ACC112 (cell line): Measurements from ENCODE around the gene SPEM1.
A peak's percentile ranks its signal among the peaks of the same experiment; 100 is the strongest.

Experiments
- H2AFZ ChIP-seq: fragments of 200-600 bp; sonication (generic); one replicate; pipeline ENCODE4 v1.6.0; 2017; ENCODE audit warnings: antibody characterized with exemption, low read length; ENCODE audit not compliant: unreplicated experiment
- H3K27ac ChIP-seq: fragments of 200-600 bp; sonication (generic); 2 replicates; pipeline ENCODE4 v1.5.1; 2014; ENCODE audit warnings: low read depth, mild to moderate bottlenecking, antibody characterized with exemption, low read length, moderate library complexity
- H3K27me3 ChIP-seq: fragments of 200-600 bp; sonication (generic); 2 replicates; pipeline ENCODE4 v1.6.1; 2014; ENCODE audit warnings: mild to moderate bottlenecking, antibody characterized with exemption, low read length, moderate library complexity, mixed read lengths; ENCODE audit not compliant: insufficient read depth
- H3K36me3 ChIP-seq: fragments of 200-600 bp; sonication (generic); 2 replicates; pipeline ENCODE4 v1.6.1; 2016; ENCODE audit warnings: mild to moderate bottlenecking, antibody characterized with exemption, low read length, moderate library complexity, mixed read lengths; ENCODE audit not compliant: insufficient read depth
- H3K4me1 ChIP-seq: fragments of 200-600 bp; sonication (generic); one replicate; pipeline ENCODE4 v1.6.1; 2016; ENCODE audit warnings: low read length, mixed read lengths; ENCODE audit not compliant: insufficient read depth, unreplicated experiment, control insufficient read depth
- H3K4me3 ChIP-seq: fragments of 200-600 bp; sonication (generic); 2 replicates; pipeline ENCODE4 v1.5.1; 2014; ENCODE audit warnings: mild to moderate bottlenecking, low read depth, low read length
- H3K79me2 ChIP-seq: fragments of 200-600 bp; sonication (generic); one replicate; pipeline ENCODE4 v1.6.0; 2016; ENCODE audit warnings: low read length; ENCODE audit not compliant: control insufficient read depth, unreplicated experiment, insufficient read depth

SPEM1 gene

DNA sequence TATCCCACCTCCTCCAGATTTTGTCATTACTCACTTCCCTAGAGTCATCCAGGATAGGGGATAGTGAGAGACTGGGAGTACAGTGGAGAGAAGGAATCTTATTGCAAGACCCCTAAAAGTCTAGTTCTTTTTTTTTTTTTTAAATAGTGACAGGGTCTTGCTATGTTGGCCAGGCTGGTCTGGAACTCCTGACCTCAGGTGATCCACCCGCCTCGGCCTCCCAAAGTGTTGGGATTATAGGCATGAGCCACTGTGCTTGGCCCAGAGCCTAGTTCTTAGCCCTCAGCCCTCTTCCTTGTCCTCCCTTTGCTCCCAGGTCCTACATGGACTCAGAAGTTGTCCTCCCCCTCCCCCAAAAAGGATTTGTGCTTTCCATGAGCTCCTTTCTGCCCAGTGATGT is 22.0 kb downstream of the SPEM1 start:
- H3K27ac ChIP-seq: no peak overlapping the region
- H3K4me3 ChIP-seq: no peak overlapping the region
- no peaks in the 10 kb centered on the region for H3K79me2 ChIP-seq
- H2AFZ ChIP-seq: no peak overlapping the region
- H3K36me3 ChIP-seq: no peaks in the 10 kb centered on the region
- H3K4me1 ChIP-seq: peaks cover 25% of the 10 kb centered on the region
- peaks cover 29% of the 10 kb centered on the region for H3K27me3 ChIP-seq

DNA sequence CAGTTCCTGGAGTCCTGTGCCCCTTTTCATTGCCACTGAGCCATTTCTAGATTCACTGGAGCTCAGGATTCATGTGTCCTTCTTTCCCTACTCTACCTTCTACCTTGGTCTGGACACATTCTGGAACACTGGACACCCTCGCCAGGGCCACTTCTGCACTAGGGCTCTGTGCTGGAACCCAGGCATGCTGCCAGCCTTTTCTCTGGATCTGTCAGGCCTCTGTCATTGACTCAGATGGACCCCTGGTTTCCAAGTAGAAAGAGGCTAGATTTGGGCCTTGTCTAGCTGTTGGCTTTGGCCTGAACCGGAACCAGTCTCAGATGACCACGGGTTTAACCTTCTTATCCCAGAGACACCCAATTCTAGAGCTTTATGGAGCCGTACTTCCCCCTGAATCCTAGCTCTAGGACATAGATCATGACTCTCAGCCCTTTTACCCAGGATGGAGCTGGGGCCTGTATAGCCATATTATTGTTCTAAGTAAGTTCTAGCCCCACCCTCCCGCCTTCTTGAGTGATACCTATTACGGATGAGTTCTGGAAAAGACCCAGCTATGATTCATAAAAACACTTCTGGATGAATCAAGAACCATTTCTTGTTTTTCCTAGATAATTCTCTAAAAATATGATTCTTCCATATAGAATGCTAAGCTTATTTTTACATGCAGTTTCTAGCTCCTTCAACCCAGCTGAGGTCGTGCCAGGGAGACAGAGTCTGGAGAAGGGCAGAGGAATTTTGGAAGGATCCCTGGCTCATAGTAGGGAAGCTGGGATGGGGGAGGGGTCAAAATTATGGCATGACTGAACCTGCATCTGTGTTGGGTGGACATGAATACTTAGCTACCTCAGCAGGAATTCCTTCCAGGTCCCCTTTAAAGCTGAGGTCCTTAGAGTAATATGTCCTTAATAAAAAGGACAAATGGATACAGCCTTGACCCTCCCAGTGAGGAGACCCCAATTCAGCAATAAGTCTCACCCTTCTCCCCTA is 23.7 kb downstream of the SPEM1 start:
- Histone ChIP-seq H3K4me1 (peaks cover 16% of the 10 kb centered on the region), H3K27me3 (peaks cover 22% of the 10 kb centered on the region), H3K27ac (no peak overlapping the region), H3K79me2 (no peaks in the 10 kb centered on the region), H3K4me3 (no peak overlapping the region), H2AFZ (no peak overlapping the region), H3K36me3 (no peaks in the 10 kb centered on the region)

DNA sequence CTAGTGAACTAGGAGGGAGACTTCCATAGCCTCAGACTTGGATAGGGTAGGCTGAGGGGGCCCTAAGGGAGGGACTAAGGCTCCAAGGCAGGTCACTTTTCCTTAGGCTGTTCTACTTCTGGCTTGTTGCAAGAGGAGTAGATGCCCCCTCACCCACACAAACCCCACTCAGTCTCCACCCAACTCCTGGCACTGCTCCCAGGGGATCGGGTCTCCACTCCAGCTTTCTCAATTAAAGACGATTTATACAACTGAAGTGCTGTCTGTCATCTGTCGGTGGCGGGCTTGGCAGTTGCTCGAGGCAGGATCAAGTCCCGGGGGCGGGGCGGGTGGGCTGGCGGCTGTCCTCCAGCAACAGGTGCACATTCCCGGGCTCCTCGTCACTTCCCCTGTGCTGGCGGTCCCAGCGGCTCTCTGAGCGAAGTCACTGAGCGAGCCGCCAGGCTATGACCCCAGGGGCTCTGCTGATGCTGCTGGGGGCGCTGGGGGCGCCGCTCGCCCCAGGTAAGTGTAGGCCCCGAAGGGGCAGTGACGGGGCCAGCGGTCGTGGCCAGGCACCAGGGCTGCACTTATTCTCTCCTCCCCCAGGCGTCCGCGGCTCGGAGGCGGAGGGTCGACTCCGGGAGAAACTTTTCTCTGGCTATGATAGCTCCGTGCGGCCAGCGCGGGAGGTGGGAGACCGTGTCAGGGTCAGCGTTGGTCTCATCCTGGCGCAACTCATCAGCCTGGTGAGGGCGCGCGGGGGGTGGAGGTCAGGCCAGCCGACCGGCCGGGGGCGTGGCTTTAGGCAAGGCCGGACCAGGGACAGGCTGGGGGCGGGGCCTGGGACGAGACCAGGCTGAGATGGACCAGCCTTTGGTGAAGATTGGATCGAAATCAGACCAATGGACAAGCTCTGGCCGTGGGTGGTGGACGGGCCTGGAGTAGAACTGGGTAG is 24.8 kb downstream of the SPEM1 start, which contains the start of gene CHRNB1:
CHRNB1 (plus strand) TSS at position 380 of the 937 bp plus-strand sequence; CDS start at position 447, 67 bp downstream.
- no peak within 1 kb of the TSS for H3K27ac ChIP-seq
- H3K4me3 ChIP-seq: peak within 1 kb of the TSS; percentile 43

DNA sequence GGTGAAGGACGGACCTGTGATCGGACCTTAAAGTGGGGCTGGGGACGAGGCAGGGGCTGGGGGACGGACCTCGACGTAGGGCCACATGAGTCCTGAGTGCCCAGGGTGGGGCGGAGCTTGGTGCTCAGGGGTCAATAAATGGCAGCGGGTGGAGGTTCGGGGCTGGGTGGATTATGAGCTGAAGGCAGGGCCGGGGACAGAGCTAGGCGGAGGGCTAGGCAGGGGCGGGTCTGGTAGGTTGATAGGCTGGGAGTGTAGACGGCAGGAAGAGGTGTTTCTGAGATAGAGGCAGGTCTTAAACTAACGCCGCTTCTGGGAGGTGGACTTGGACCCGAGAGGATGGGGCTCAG is 25.5 kb downstream of the SPEM1 start:
- H3K27ac ChIP-seq: no peak overlapping the region
- H3K27me3 ChIP-seq: peaks cover 18% of the 10 kb centered on the region
- H2AFZ ChIP-seq: peak overlapping the region; percentile 23
- no peaks in the 10 kb centered on the region for H3K36me3 ChIP-seq
- peaks cover 16% of the 10 kb centered on the region for H3K4me1 ChIP-seq
- no peaks in the 10 kb centered on the region for H3K79me2 ChIP-seq
- H3K4me3 ChIP-seq: peak overlapping the region; percentile 43

More for the DNA sequence above, 24.8 kb downstream of the SPEM1 start, which contains the start of gene CHRNB1:
- Histone ChIP-seq H3K4me1 (peaks cover 16% of the 10 kb centered on the region), H3K79me2 (no peaks in the 10 kb centered on the region), H3K27me3 (peaks cover 18% of the 10 kb centered on the region), H2AFZ (peak within 1 kb of the TSS; percentile 26), H3K36me3 (no peaks in the 10 kb centered on the region)

DNA sequence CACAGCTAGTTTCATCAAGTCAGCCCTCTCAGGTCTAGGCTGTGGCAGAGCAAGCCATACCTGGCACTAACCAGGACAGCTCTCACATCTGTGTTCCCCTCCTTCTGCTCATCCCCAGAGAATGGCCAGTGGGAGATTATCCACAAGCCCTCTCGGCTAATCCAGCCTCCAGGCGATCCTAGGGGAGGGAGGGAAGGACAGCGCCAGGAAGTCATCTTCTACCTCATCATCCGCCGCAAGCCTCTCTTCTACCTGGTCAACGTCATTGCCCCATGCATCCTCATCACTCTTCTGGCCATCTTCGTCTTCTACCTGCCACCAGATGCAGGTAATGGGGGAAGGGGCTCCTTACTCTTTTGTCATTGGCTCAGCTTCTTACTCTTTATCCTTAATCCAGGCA is 28.3 kb downstream of the SPEM1 start:
- peaks cover 15% of the 10 kb centered on the region for H3K4me1 ChIP-seq
- no peak overlapping the region for H2AFZ ChIP-seq
- H3K27ac ChIP-seq: no peak overlapping the region
- H3K27me3 ChIP-seq: peaks cover 18% of the 10 kb centered on the region
- H3K79me2 ChIP-seq: no peaks in the 10 kb centered on the region
- H3K36me3 ChIP-seq: no peaks in the 10 kb centered on the region
- no peak overlapping the region for H3K4me3 ChIP-seq

DNA sequence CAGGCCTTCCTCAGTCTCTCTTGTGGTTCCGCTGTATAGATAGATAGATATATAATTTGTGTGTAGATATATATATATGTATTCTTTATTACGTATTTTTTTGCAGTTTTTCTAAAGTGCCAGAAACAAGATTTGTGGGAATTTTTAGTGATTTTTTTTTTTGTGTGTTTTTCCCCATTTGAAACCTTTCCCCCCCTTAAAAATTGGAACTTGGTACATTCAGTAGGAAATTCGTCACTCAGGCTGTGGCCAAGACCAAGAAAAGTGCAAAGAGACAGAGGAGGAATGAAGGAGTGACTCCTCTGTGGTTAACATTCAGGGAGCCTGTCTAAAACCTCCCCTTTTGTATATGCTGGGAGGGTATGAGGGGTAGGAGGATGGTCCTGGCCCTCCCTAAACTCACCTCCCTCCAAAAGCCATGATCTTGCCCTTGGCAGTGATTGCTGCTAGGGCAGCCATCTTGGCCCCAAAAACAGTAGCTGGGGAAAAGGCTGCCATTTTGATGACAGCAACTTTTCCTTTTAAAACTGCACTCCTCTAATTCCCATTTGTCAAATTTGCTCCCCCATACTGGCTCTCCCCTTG is 39.9 kb downstream of the SPEM1 start:
- Histone ChIP-seq H3K4me1 (no peaks in the 10 kb centered on the region), H3K27ac (no peak overlapping the region), H3K79me2 (no peaks in the 10 kb centered on the region), H3K36me3 (no peaks in the 10 kb centered on the region), H3K27me3 (no peaks in the 10 kb centered on the region), H2AFZ (no peak overlapping the region), H3K4me3 (no peak overlapping the region)

DNA sequence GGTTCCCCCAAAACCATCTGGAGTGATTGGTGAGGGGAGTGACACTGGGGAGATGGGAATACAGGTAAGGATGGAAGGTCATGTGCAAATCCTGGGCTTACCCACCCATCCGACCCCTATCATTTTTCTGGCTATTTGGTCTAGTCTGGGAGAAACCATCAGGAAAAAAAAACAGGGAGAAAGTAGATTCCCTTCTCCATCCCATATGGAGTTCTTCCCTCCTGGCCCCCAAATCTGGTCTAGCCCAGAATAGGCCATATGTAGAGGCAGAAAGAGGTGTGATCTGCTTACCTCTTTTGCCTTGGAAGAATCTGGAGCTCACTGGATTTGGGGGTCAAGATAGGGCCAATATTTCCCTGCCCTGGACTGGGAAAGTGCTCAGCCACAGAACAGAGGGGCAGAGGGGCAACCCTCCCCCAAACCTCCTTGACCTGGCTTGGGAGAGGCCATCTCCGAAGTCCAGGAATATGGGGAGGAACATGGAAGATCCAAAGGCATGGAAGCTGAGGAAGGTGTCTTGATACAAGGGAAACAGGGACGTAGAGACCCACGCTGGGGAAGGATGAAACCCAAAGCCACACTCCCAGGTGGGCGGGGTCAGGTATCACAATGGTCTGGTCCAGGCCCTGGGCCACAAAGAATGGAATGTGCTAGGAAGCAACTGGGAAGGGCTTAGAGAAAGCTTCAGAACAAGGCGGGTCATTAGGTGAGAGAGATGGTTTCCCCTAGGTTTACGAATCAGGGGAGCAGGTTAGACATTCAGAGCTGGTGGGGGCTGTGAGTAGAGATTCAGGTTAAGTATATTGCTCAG is 40.9 kb downstream of the SPEM1 start:
- Histone ChIP-seq H3K27ac (no peak overlapping the region), H3K79me2 (no peaks in the 10 kb centered on the region), H3K4me3 (no peak overlapping the region), H3K27me3 (no peaks in the 10 kb centered on the region), H3K36me3 (no peaks in the 10 kb centered on the region), H3K4me1 (no peaks in the 10 kb centered on the region), H2AFZ (no peak overlapping the region)

DNA sequence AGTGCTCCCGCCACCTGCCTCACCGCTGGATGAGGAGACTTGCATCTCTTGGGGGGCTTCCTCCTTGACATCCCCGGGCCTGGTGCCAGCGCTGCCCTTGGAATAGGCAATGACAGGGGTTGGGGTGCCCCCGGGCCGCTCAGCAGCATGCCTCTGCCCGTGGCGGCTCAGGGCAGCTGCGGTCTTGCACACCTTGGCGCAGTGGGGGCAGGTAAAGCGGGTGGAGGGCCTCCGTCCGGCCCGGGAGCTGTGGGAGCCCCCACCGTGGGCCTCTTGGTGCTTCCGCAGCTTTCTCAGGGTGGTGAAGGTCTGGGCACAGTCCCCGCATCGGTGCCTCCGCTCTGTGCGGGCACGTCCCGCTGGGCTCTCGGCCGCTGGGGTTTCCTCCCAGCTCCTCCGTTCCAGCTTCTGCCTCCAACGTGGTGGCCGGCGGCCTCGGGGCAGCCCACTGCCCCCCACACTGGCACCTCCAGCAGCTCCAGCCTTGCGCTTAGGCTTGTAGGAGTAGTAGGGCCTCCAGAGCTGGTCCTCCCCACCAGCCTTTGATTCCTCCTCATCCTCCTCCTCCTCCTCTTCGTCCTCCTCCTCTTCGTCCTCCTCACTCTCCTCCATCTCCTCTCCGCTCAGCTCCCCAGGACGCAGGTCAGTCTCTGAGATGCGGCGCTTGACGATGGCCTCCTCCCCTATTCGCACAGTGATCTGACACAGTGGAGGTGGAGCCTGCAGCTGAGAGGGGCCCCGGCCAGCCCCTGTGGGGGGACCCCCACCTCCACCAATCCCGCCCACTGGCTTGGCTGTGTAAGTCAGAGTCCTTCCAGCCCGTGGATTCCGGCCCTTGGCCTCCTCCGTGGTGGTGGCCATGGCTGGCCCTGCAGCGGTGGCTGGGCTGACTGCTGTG is 42.6 kb downstream of the SPEM1 start:
- peaks cover 12% of the 10 kb centered on the region for H3K4me1 ChIP-seq
- no peak overlapping the region for H3K4me3 ChIP-seq
- H2AFZ ChIP-seq: no peak overlapping the region
- no peak overlapping the region for H3K27ac ChIP-seq
- no peaks in the 10 kb centered on the region; the same call in 1 of the 2 replicates for H3K36me3 ChIP-seq
- no peaks in the 10 kb centered on the region for H3K27me3 ChIP-seq
- peaks cover 3% of the 10 kb centered on the region for H3K79me2 ChIP-seq

DNA sequence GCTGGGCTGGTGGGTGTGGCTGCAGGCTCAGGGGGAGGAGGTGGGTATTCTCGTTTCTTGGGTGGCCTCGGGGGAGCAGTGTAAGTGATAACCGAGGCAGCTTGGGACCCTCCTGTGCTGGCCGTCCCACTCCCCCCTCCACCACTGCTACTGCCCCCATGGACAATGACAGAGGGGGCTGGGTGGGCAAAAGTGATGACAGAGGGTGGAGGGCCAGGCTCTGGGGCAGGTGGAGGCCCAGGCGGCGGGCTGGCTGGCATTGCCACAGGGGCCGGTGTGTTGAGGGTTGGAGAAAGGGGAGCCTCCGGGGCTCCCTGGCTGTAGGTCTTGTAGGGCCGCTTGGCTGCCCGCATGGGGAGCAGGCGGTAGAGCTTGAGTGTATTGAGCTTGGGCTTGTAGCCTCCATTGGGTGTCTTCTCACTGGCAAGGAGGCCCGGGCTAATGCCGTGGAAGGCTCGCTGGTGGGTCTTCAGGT is 43.3 kb downstream of the SPEM1 start:
- Histone ChIP-seq H3K4me3 (no peak overlapping the region), H3K4me1 (peaks cover 12% of the 10 kb centered on the region), H2AFZ (no peak overlapping the region), H3K79me2 (peaks cover 5% of the 10 kb centered on the region), H3K27me3 (no peaks in the 10 kb centered on the region), H3K36me3 (no peaks in the 10 kb centered on the region; the same call in 1 of the 2 replicates), H3K27ac (no peak overlapping the region)
